GM12878 (cell line): Measurements from ENCODE around the gene MSTN. TPM values are rescaled to one million over a fixed set of nuclear protein-coding genes. Genes with fewer than 3 reads are reported as not detected.

Experiments used
- ATAC-seq: fragments of 200-7000 bp; cut with Tn5 transposase; 3 replicates; pipeline ENCODE4 v1.9.1; 2020; ENCODE audit warnings: mild to moderate bottlenecking, moderate library complexity
- BruUV-seq: library from RNA; stranded (reverse); fragments of 400-500 nt; replicated peaks from 2 replicates; lab custom pipeline; 2021; lab: Mats Ljungman, UMichigan
- CTCF ChIA-PET: fragments of 300-600 bp; sonication (Branson Sonifier 250); formaldehyde crosslinking; extraction: SDS; loops from one replicate; lab custom pipeline; 2021; ENCODE audit warnings: inconsistent platforms; lab: Yijun Ruan, JAX
- POLR2A ChIA-PET: fragments of 350-600 bp; formaldehyde crosslinking; extraction: SDS; loops from one replicate; lab custom pipeline; 2021; ENCODE audit warnings: inconsistent platforms; lab: Charles Lee
- RAD21 ChIA-PET: fragments of 300-600 bp; sonication (Branson Sonifier 250); formaldehyde crosslinking; loops from one replicate; lab custom pipeline; 2023; ENCODE audit warnings: antibody characterized with exemption; ENCODE audit not compliant: unreplicated experiment; lab: Charles Lee
- SMC1A ChIA-PET: fragments of 300-600 bp; sonication (Branson Sonifier 250); formaldehyde crosslinking; loops from one replicate; lab custom pipeline; 2023; ENCODE audit not compliant: unreplicated experiment, uncharacterized antibody; lab: Charles Lee
- DNase-seq: peaks from one replicate; pipeline ENCODE4 v3.0.0-alpha.2; 2011; ENCODE audit warnings: low read depth, low spot score
- FAIRE-seq: peaks from 3 replicates; lab custom pipeline; 2011; peaks lifted over from hg19 to GRCh38; lab: Jason Lieb, UNC
- H2AFZ ChIP-seq: 2 replicates; pipeline ENCODE4 v1.6.0; 2011; ENCODE audit warnings: low read depth, low read length, control low read depth; ENCODE audit not compliant: control insufficient read depth
- H3K27ac ChIP-seq: 2 replicates; pipeline ENCODE4 v1.5.1; 2011; ENCODE audit warnings: control low read depth; ENCODE audit not compliant: control insufficient read depth, insufficient read depth
- H3K27me3 ChIP-seq, 2 experiments: replicated peaks in 1 of 2; 2 replicates each; pipeline versions ENCODE4 v1.6.0 to v1.6.1; 2011; ENCODE audit warnings: low read length in 1 of 2; ENCODE audit not compliant: control insufficient read depth in 2 of 2, insufficient read depth in 2 of 2
- H3K36me3 ChIP-seq, 2 experiments: 2 replicates each; pipeline ENCODE4 v1.5.1; 2011; ENCODE audit warnings: low read length in 1 of 2; ENCODE audit not compliant: control insufficient read depth in 2 of 2, insufficient read depth in 2 of 2
- H3K4me1 ChIP-seq: 2 replicates; pipeline ENCODE4 v1.6.1; 2011; ENCODE audit warnings: mild to moderate bottlenecking, low read length, moderate library complexity, mixed read lengths; ENCODE audit not compliant: control insufficient read depth, insufficient read depth
- H3K4me2 ChIP-seq: 2 replicates; pipeline ENCODE4 v1.6.0; 2011; ENCODE audit warnings: control low read depth; ENCODE audit not compliant: control insufficient read depth, insufficient read depth
- H3K4me3 ChIP-seq: fragments of 200-600 bp; sonication (generic); 2 replicates; pipeline ENCODE4 v1.5.1; 2016
- H3K79me2 ChIP-seq: 2 replicates; pipeline ENCODE4 v1.6.0; 2011; ENCODE audit warnings: low read length; ENCODE audit not compliant: control insufficient read depth, insufficient read depth
- H3K9ac ChIP-seq: 2 replicates; pipeline ENCODE4 v1.8.0; 2011; ENCODE audit warnings: low read length, control low read depth, mixed read lengths; ENCODE audit not compliant: control insufficient read depth, insufficient read depth
- H3K9me3 ChIP-seq: replicated peaks from 3 replicates; pipeline ENCODE4 v1.5.1; 2011; ENCODE audit warnings: mild to moderate bottlenecking, low read length; ENCODE audit not compliant: control insufficient read depth, insufficient read depth
- H4K20me1 ChIP-seq: 2 replicates; pipeline ENCODE4 v1.6.0; 2011; ENCODE audit not compliant: control insufficient read depth, insufficient read depth
- ATF2 ChIP-seq: IDR thresholded peaks from 2 replicates; pipeline ENCODE4 v1.6.1; 2012; ENCODE audit warnings: low read length, inconsistent platforms
- BMI1 ChIP-seq: fragments of 450-650 bp; IDR thresholded peaks from 2 replicates; pipeline ENCODE4 v1.6.1; 2016; ENCODE audit warnings: mild to moderate bottlenecking, moderate library complexity, borderline replicate concordance
- CBFB ChIP-seq: IDR thresholded peaks from 2 replicates; pipeline ENCODE4 v1.6.1; 2016; ENCODE audit warnings: antibody characterized with exemption, low read depth
- HDAC2 ChIP-seq: fragments of 200-600 bp; sonication (generic); IDR thresholded peaks from 2 replicates; pipeline ENCODE4 v1.6.1; 2017
- MEF2B ChIP-seq: fragments of 450-650 bp; IDR thresholded peaks from 2 replicates; pipeline ENCODE4 v1.6.1; 2018; ENCODE audit warnings: mild to moderate bottlenecking, moderate library complexity; ENCODE audit not compliant: partially characterized antibody, poor library complexity, severe bottlenecking
- MXI1 ChIP-seq: fragments of 150-350 bp; IDR thresholded peaks from 2 replicates; pipeline ENCODE4 v1.6.1; 2011; ENCODE audit warnings: low read depth, mild to moderate bottlenecking, inconsistent platforms, low read length, improper control_type of control experiment
- MYB ChIP-seq: fragments of 150-350 bp; IDR thresholded peaks from 2 replicates; pipeline ENCODE4 v1.6.1; 2014; ENCODE audit warnings: mild to moderate bottlenecking, low read depth, low read length, borderline replicate concordance
- NFXL1 ChIP-seq: fragments of 450-650 bp; IDR thresholded peaks from 2 replicates; pipeline ENCODE4 v1.6.1; 2017; ENCODE audit warnings: antibody characterized with exemption, mild to moderate bottlenecking, borderline replicate concordance
- RCOR1 ChIP-seq: conservative IDR thresholded peaks from 2 replicates; pipeline ENCODE4 v1.6.1; 2012; ENCODE audit warnings: low read depth, low read length, improper control_type of control experiment
- SIN3A ChIP-seq: IDR thresholded peaks from 2 replicates; pipeline ENCODE4 v1.6.1; 2012; ENCODE audit warnings: low read depth, low read length, improper control_type of control experiment
- SMAD1 ChIP-seq: fragments of 450-650 bp; IDR thresholded peaks from 2 replicates; pipeline ENCODE4 v1.6.1; 2018; ENCODE audit warnings: mild to moderate bottlenecking, low read depth; ENCODE audit not compliant: partially characterized antibody
- STAT3 ChIP-seq: IDR thresholded peaks from 2 replicates; pipeline ENCODE4 v1.6.1; 2011; ENCODE audit warnings: low read depth, low read length, improper control_type of control experiment
- TCF7 ChIP-seq: IDR thresholded peaks from 2 replicates; pipeline ENCODE4 v1.6.1; 2014; ENCODE audit warnings: antibody characterized with exemption, borderline replicate concordance
- ZBED1 ChIP-seq: IDR thresholded peaks from 2 replicates; pipeline ENCODE4 v1.6.1; 2016; ENCODE audit warnings: borderline replicate concordance
- ZBTB4 ChIP-seq: fragments of 450-650 bp; formaldehyde crosslinking; IDR thresholded peaks from 2 replicates; pipeline ENCODE4 v1.4.0; 2022; ENCODE audit warnings: mild to moderate bottlenecking, moderate library complexity
- WGBS: methylation state at CpG from one replicate; pipeline ENCODE4 v1.1.6; 2016; ENCODE audit warnings: low lambda C conversion rate; ENCODE audit not compliant: insufficient replicate concordance, insufficient coverage; ENCODE audit errors: missing lambda C conversion rate; 5-methylcytosine and 5-hydroxymethylcytosine counted together
- in situ Hi-C: fragments of 300-500 bp; cut with MboI; formaldehyde crosslinking; loops from 9 replicates; pipeline ENCODE4 v1.14.3; 2018; ENCODE audit warnings: mixed read lengths
- intact Hi-C: fragments of 100-400 bp; cut with micrococcal nuclease; formaldehyde crosslinking; loops from one replicate; pipeline ENCODE4 v1.14.2; 2022; ENCODE audit not compliant: unreplicated experiment
- polyA plus RNA-seq, 11 experiments: library from polyadenylated mRNA; depleted of rRNA in 4 of 11; unstranded in 6 of 11; stranded (reverse) in 5 of 11; fragments of >200 nt; fragmentation: Nextera tagmentation in 4 of 11; fragmentation: Illumina TruSeq in 1 of 11; extraction: Ambion mirVana in 4 of 11; extraction: Trizol in 1 of 11; gene quantifications; 1 replicate in 1 of 11; 2 replicates in 10 of 11; pipeline versions ENCODE4 v1.2.1 to v1.2.3, GENCODE V29; 2011 to 2016; ENCODE audit warnings: inconsistent platforms in 2 of 11, missing spikeins in 2 of 11, low read depth in 1 of 11
- total RNA-seq, 4 experiments: library from RNA; depleted of rRNA in 3 of 4; stranded (reverse); fragments of >200 nt in 3 of 4; fragmentation: Illumina TruSeq in 1 of 4; extraction: Trizol in 1 of 4; gene quantifications; 2 replicates each; pipeline versions ENCODE4 v1.2.1 to v1.2.3, GENCODE V29; 2013 to 2021
- TF ChIP-seq, protein P1 (sequence below): IDR thresholded peaks from 2 replicates; pipeline ENCODE4 v1.6.1; 2011; ENCODE audit warnings: borderline replicate concordance, low read depth, mild to moderate bottlenecking, moderate library complexity, low read length; ENCODE audit not compliant: insufficient read depth, poor library complexity, severe bottlenecking
- TF ChIP-seq, protein P2 (sequence below): fragments of 450-650 bp; IDR thresholded peaks from 2 replicates; pipeline ENCODE4 v1.6.1; 2017; ENCODE audit warnings: antibody characterized with exemption, mild to moderate bottlenecking, moderate library complexity

MSTN gene
- total and polyA plus RNA-seq, 10 of the 15 experiments (the other 5 are each of a cell fraction or from before 2014, with no cell fraction given): 0.04 to 0.33 (median 0.10) TPM; not detected in 7

- FAIRE-seq (no peak), ATAC-seq (no peak), DNase-seq (no peak)
- H3K9me3 ChIP-seq: no peaks in the 10 kb centered on the region
- 73% methylated on average over 2 of the region's 2 CpGs for WGBS
- in situ Hi-C loops: no loop called here
- H4K20me1 ChIP-seq: no peaks in the 10 kb centered on the region
- H3K4me1 ChIP-seq: no peaks in the 10 kb centered on the region
- CTCF ChIA-PET: interaction anchor here (0.6 to 1.8 kb wide), 5 partner anchors 214 to 310 kb away, joined by 3 to 8 read pairs (median 4); partner anchors contain the start of gene OSGEPL1
- no peak for TF ChIP-seq HDAC2
- TF ChIP-seq STAT3: no peak
- TF ChIP-seq MXI1: no peak
- TF ChIP-seq ZBTB4: no peak
- TF ChIP-seq MYB: no peak
- TF ChIP-seq MEF2B: no peak
- TF ChIP-seq CBFB: no peak
- TF ChIP-seq RCOR1: no peak
- TF ChIP-seq, protein P1, sequence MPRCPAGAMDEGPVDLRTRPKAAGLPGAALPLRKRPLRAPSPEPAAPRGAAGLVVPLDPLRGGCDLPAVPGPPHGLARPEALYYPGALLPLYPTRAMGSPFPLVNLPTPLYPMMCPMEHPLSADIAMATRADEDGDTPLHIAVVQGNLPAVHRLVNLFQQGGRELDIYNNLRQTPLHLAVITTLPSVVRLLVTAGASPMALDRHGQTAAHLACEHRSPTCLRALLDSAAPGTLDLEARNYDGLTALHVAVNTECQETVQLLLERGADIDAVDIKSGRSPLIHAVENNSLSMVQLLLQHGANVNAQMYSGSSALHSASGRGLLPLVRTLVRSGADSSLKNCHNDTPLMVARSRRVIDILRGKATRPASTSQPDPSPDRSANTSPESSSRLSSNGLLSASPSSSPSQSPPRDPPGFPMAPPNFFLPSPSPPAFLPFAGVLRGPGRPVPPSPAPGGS: no peak
- TF ChIP-seq ATF2: no peak
- TF ChIP-seq SIN3A: no peak
- TF ChIP-seq ZBED1: no peak
- no peak for TF ChIP-seq BMI1
- TF ChIP-seq NFXL1: no peak
- TF ChIP-seq, protein P2, sequence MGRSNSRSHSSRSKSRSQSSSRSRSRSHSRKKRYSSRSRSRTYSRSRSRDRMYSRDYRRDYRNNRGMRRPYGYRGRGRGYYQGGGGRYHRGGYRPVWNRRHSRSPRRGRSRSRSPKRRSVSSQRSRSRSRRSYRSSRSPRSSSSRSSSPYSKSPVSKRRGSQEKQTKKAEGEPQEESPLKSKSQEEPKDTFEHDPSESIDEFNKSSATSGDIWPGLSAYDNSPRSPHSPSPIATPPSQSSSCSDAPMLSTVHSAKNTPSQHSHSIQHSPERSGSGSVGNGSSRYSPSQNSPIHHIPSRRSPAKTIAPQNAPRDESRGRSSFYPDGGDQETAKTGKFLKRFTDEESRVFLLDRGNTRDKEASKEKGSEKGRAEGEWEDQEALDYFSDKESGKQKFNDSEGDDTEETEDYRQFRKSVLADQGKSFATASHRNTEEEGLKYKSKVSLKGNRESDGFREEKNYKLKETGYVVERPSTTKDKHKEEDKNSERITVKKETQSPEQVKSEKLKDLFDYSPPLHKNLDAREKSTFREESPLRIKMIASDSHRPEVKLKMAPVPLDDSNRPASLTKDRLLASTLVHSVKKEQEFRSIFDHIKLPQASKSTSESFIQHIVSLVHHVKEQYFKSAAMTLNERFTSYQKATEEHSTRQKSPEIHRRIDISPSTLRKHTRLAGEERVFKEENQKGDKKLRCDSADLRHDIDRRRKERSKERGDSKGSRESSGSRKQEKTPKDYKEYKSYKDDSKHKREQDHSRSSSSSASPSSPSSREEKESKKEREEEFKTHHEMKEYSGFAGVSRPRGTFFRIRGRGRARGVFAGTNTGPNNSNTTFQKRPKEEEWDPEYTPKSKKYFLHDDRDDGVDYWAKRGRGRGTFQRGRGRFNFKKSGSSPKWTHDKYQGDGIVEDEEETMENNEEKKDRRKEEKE: no peak
- TF ChIP-seq TCF7: no peak
- TF ChIP-seq SMAD1: no peak
- TF ChIP-seq, all 136 proteins: peak for 0
- SMC1A ChIA-PET: interaction anchor here (0.6 to 1.5 kb wide), 2 partner anchors 10 to 36 kb away, joined by 3 read pairs; no protein-coding TSS in a partner anchor
- Histone ChIP-seq H3K79me2 (no peaks in the 10 kb centered on the region), H3K27me3 (no peaks in the 10 kb centered on the region), H3K4me3 (no peak overlapping the region), H3K4me2 (no peak overlapping the region), H3K36me3 (no peaks in the 10 kb centered on the region), H3K9ac (no peak overlapping the region), H3K27ac (no peak overlapping the region), H2AFZ (no peak overlapping the region)
- BruUV-seq: no TSS peak
- POLR2A ChIA-PET: no interaction called here
- RAD21 ChIA-PET: no interaction called here
- intact Hi-C loops: no loop called here
Observed at GRCh38 chr2:190060626-190061025, 1.9 kb downstream of the MSTN start.
